Retinal pigment epithelial cell (primary cell): ENCODE measurements around the gene SALL1.

Experiments used
- DNase-seq: peaks from one replicate; pipeline ENCODE4 v3.0.0-alpha.2; 2010; ENCODE audit warnings: low read depth
- H3K4me3 ChIP-seq: 2 replicates; pipeline ENCODE4 v1.5.1; 2011; ENCODE audit warnings: mild to moderate bottlenecking, low read length, control low read depth, moderate library complexity
- TF ChIP-seq, protein P1 (sequence below): conservative IDR thresholded peaks from 2 replicates; pipeline ENCODE4 v1.5.1; 2011; ENCODE audit warnings: low read depth, low read length, control low read depth, inconsistent platforms

Gene SALL1

DNA sequence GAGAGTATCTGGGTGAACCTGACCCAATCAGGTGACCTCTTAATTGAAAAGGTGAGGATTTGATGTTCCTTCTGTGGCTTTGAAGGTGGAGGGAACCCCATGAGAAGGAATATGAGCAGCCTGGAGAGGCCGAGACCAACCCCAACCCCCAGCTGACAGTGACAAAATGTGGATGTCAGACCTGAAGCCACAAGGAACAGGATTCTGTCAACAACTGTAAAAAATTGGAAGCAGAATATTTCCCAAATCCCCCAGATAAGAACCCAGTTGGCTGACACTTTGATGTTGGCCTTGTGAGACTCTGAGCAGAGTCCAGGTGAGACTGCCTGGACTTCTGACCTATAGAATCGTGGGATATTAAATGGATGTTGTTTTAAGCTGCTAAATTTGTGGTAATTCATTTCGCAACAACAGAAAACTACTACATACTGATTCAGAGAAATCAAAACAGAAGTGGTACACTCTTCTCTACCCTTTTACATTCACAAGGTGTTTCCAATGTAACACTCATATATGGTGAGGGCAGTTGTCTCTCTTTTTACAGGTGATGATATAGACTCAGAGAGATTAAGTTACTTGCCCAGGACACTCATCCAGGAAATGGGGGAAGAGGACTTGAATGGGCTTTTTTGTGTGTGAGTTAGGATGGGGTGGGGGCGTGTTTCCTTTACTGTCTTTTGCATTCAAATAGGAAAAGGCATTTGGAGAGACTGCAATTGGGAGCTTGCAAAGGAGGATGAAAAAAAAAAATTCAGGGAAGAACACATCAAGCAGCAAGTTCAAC is 29.8 kb upstream of the SALL1 start:
- TF ChIP-seq, protein P1, sequence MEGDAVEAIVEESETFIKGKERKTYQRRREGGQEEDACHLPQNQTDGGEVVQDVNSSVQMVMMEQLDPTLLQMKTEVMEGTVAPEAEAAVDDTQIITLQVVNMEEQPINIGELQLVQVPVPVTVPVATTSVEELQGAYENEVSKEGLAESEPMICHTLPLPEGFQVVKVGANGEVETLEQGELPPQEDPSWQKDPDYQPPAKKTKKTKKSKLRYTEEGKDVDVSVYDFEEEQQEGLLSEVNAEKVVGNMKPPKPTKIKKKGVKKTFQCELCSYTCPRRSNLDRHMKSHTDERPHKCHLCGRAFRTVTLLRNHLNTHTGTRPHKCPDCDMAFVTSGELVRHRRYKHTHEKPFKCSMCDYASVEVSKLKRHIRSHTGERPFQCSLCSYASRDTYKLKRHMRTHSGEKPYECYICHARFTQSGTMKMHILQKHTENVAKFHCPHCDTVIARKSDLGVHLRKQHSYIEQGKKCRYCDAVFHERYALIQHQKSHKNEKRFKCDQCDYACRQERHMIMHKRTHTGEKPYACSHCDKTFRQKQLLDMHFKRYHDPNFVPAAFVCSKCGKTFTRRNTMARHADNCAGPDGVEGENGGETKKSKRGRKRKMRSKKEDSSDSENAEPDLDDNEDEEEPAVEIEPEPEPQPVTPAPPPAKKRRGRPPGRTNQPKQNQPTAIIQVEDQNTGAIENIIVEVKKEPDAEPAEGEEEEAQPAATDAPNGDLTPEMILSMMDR = no peak
- H3K4me3 ChIP-seq = no peak overlapping the region
- DNase-seq = no peak

DNA sequence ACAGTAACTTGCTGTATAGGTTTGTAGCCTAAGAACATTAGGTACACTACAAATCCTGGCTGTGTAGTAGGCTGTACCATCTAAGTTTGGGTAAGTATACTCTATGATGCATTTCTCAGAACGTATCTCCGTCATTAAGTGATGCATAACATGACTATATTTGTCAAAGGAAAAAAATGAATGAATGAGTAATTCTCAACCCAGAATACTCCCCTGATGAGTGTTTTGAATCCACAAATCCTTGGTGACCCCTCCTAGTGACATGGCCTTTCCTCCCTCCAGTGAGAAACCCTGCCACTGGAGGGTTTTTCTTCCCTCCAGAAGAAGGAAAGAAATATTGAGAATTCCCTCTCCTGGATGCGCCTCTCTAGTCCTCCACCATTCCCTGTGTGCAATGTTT is 24.0 kb upstream of the SALL1 start:
- no peak overlapping the region for H3K4me3 ChIP-seq
- TF ChIP-seq, protein P1 = no peak
- DNase-seq = no peak

DNA sequence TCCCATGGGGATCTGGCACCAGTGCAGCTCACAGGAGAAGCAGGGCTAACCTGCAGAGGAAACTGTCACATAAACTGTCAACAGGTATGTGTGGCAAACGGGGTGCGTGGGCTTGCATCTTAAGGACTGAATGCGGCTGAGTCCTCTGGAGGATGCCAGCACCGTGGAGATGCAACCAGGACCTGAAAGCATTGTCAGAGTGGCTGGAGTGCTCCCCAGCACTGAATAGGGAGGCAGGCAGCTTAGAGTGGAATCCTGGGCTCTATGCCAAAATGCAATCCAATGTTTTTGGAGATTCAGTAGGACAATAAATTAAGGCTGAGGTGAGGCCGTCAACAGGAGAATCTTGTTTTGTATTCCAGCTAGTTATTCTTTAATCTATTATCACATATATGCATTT is 21.3 kb upstream of the SALL1 start:
- no peak for DNase-seq
- H3K4me3 ChIP-seq = no peak overlapping the region
- TF ChIP-seq, protein P1 = no peak

DNA sequence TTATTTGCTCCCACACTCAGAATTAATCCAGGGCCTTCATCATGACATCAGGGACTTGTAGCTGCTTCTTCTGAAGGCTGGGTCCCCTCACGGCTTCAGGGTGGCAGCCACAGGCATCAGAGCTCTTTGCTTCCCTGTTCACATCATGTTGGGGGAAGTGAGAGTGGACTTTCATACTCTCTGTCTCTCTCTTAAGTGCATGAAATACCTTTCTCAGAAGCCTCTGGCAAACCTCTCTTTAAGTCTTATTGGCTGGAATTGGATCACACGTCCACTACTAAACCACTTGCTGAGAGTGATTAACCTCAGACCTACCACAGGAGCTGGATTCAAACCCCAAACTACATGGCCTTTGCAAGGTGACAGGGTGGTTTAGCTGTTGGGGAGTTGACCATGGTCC is 17.7 kb upstream of the SALL1 start:
- DNase-seq = no peak
- TF ChIP-seq, protein P1 = no peak
- no peak overlapping the region for H3K4me3 ChIP-seq

DNA sequence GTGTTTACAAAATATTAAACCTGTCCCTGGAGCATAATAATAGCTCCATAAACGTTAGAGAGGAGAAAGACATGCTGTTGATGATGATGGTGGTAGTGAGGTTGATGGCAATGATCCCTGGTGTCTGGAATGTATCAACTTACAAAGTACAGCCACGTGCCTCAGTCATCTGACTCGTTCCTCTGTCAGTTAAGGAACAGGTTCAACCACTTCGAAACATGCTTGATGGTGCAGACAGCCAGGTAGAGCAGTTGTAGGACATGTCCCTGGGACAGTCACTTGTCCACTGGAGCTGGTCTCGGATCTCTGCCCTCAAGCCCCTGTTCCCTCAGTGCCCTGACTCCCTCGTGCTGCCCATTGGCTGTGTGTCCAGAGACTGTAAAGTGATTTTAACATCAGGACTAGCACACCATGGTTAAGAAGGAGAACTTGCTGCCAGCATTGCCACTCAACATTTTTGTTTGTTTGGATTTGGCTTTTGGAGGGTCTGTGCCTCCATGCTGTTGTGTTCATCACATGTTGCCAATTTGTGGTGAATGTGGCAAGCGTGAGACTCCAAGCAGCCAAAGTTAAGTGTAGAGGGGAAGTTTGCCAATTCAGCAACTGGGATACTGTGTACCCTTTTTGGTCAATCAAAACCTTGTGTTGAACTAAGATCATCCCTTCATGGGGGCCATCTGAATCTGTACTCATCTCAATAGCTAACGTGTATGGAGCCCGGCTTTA is 16.3 kb upstream of the SALL1 start:
- TF ChIP-seq, protein P1 = no peak
- no peak overlapping the region for H3K4me3 ChIP-seq
- no peak for DNase-seq

DNA sequence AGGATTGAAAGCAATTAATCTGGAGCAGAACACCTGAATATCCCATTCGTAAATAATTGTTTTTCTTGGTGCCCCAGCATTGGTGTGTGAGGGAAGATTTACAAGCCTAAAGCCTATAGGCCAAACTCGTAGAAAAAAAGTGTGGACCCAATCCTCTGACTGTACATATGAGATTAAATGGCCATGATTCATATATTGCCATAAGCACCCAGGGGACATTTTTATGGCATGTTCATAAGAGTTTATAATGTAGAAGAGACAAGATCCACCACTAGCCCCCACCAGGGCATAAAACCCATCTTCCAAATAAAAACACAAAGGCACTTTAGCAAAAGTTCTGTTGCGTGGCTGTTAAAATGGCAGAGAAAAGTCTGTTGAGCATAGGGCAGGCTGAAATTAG is 15.5 kb upstream of the SALL1 start:
- H3K4me3 ChIP-seq = no peak overlapping the region
- no peak for DNase-seq
- TF ChIP-seq, protein P1 = no peak

DNA sequence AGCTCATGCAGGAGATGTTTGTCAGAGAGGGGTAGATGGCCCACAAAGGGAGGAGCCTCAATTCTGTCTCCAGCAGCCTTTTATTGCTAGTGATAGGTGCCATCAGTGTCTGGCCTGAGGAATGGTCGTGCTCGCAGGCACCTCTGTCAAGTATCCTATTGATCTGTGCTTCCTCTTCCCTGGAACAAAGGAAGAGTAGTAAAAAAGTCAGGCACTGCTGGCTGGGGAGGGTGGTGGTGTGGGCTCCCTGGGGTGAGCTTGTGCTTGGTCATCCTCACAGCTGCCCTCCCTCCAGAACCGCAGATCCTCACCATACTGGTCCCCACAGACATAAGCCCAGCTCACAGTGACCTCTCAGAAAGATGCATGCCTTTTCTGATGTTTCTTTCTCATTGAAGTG is 15.0 kb upstream of the SALL1 start:
- H3K4me3 ChIP-seq = no peak overlapping the region
- no peak for DNase-seq
- TF ChIP-seq, protein P1 = no peak
